NCI-H2029 (cell line): Measurements from ENCODE around the gene AADACL2.

Experiments used
- DNase-seq: peaks from one replicate; lab custom pipeline; 2025; lab: John Stamatoyannopoulos, UW

Gene AADACL2

GRCh38 chr3:151804267-151804666, 70.5 kb downstream of the AADACL2 start:
- DNase-seq: no peak

- no peak for DNase-seq
These were observed 73.1 kb downstream of the AADACL2 start for GRCh38 chr3:151806838-151807237.
